GM12878 (cell line): ENCODE measurements around the gene COX10. TPM values are rescaled to one million over a fixed set of nuclear protein-coding genes. Genes with fewer than 3 reads are reported as not detected.
A peak's percentile ranks its signal among the peaks of the same experiment; 100 is the strongest.

ENCODE experiments used
- ATF2 ChIP-seq: IDR thresholded peaks from 2 replicates; pipeline ENCODE4 v1.6.1; 2012; ENCODE audit warnings: low read length, inconsistent platforms
- BACH1 ChIP-seq: fragments of 450-650 bp; IDR thresholded peaks from 2 replicates; pipeline ENCODE4 v1.6.1; 2017; ENCODE audit warnings: mild to moderate bottlenecking, borderline replicate concordance
- BMI1 ChIP-seq: fragments of 450-650 bp; IDR thresholded peaks from 2 replicates; pipeline ENCODE4 v1.6.1; 2016; ENCODE audit warnings: mild to moderate bottlenecking, moderate library complexity, borderline replicate concordance
- DPF2 ChIP-seq: fragments of 450-650 bp; IDR thresholded peaks from 2 replicates; pipeline ENCODE4 v1.6.1; 2017; ENCODE audit warnings: mild to moderate bottlenecking
- EP300 ChIP-seq, 2 experiments: fragments of 150-350 bp in 1 of 2; IDR thresholded peaks; 2 replicates each; pipeline ENCODE4 v1.6.1; 2011 to 2012; ENCODE audit warnings: low read depth in 2 of 2, low read length in 2 of 2, borderline replicate concordance in 1 of 2, improper control_type of control experiment in 1 of 2, inconsistent platforms in 1 of 2; ENCODE audit not compliant: control insufficient read depth in 1 of 2
- FOS ChIP-seq: IDR thresholded peaks from 3 replicates; pipeline ENCODE4 v1.6.1; 2011; ENCODE audit warnings: borderline replicate concordance; ENCODE audit not compliant: insufficient read length; ENCODE audit errors: extremely low read depth
- FOXK2 ChIP-seq: fragments of 450-650 bp; IDR thresholded peaks from 2 replicates; pipeline ENCODE4 v1.6.1; 2017; ENCODE audit warnings: mild to moderate bottlenecking, moderate library complexity
- FOXM1 ChIP-seq: IDR thresholded peaks from 2 replicates; pipeline ENCODE4 v1.6.1; 2012; ENCODE audit warnings: low read depth, mild to moderate bottlenecking, inconsistent platforms, low read length, moderate library complexity
- GATAD2B ChIP-seq: fragments of 450-650 bp; conservative IDR thresholded peaks from 2 replicates; pipeline ENCODE4 v1.6.1; 2017; ENCODE audit warnings: low read depth, mild to moderate bottlenecking, moderate library complexity
- HCFC1 ChIP-seq: fragments of 150-350 bp; IDR thresholded peaks from 2 replicates; pipeline ENCODE4 v1.6.1; 2014; ENCODE audit warnings: low read length
- JUNB ChIP-seq: IDR thresholded peaks from 2 replicates; pipeline ENCODE4 v1.6.1; 2016; ENCODE audit warnings: antibody characterized with exemption, mild to moderate bottlenecking
- LARP7 ChIP-seq: fragments of 450-650 bp; IDR thresholded peaks from 2 replicates; pipeline ENCODE4 v1.6.1; 2017; ENCODE audit warnings: mild to moderate bottlenecking
- NFIC ChIP-seq: IDR thresholded peaks from 2 replicates; pipeline ENCODE4 v1.6.1; 2012; ENCODE audit warnings: low read depth, mild to moderate bottlenecking, inconsistent platforms, low read length, moderate library complexity
- NR2F1 ChIP-seq: fragments of 450-650 bp; conservative IDR thresholded peaks from 2 replicates; pipeline ENCODE4 v1.6.1; 2017; ENCODE audit warnings: mild to moderate bottlenecking
- REST ChIP-seq: IDR thresholded peaks from 2 replicates; pipeline ENCODE4 v1.6.1; 2012; ENCODE audit warnings: mild to moderate bottlenecking, low read depth, low read length
- RUNX3 ChIP-seq: IDR thresholded peaks from 2 replicates; pipeline ENCODE4 v1.6.1; 2012; ENCODE audit warnings: low read length, inconsistent platforms
- TCF7 ChIP-seq: IDR thresholded peaks from 2 replicates; pipeline ENCODE4 v1.6.1; 2014; ENCODE audit warnings: antibody characterized with exemption, borderline replicate concordance
- polyA plus RNA-seq, 11 experiments: library from polyadenylated mRNA; depleted of rRNA in 4 of 11; unstranded in 6 of 11; stranded (reverse) in 5 of 11; fragments of >200 nt; fragmentation: Nextera tagmentation in 4 of 11; fragmentation: Illumina TruSeq in 1 of 11; extraction: Ambion mirVana in 4 of 11; extraction: Trizol in 1 of 11; gene quantifications; 1 replicate in 1 of 11; 2 replicates in 10 of 11; pipeline versions ENCODE4 v1.2.1 to v1.2.3, GENCODE V29; 2011 to 2016; ENCODE audit warnings: inconsistent platforms in 2 of 11, missing spikeins in 2 of 11, low read depth in 1 of 11
- total RNA-seq, 4 experiments: library from RNA; depleted of rRNA in 3 of 4; stranded (reverse); fragments of >200 nt in 3 of 4; fragmentation: Illumina TruSeq in 1 of 4; extraction: Trizol in 1 of 4; gene quantifications; 2 replicates each; pipeline versions ENCODE4 v1.2.1 to v1.2.3, GENCODE V29; 2013 to 2021
- TF ChIP-seq, protein P1 (sequence below): fragments of 450-650 bp; IDR thresholded peaks from 2 replicates; pipeline ENCODE4 v1.6.1; 2017; ENCODE audit warnings: antibody characterized with exemption, mild to moderate bottlenecking, moderate library complexity
- TF ChIP-seq, protein P2 (sequence below): fragments of 450-650 bp; IDR thresholded peaks from 2 replicates; pipeline ENCODE4 v1.6.1; 2016; ENCODE audit warnings: mild to moderate bottlenecking
- TF ChIP-seq, protein P3 (sequence below): IDR thresholded peaks from 2 replicates; pipeline ENCODE4 v1.6.1; 2012; ENCODE audit warnings: low read depth, low read length, improper control_type of control experiment

COX10 gene
- total and polyA plus RNA-seq, 10 of the 15 experiments (the other 5 are each of a cell fraction or from before 2014, with no cell fraction given): 9.6 to 29.4 (median 21.3) TPM

- TF ChIP-seq EP300 (IDR thresholded peaks at IDR 0.05; ENCODE audit: borderline replicate concordance in 1 of 2, control insufficient read depth in 1 of 2, low read depth in 2 of 2, low read length in 2 of 2): no peak
- TF ChIP-seq HCFC1: peak; percentile 65; the same call in 1 of the 2 replicates
- no peak for TF ChIP-seq FOS
- TF ChIP-seq, protein P1, sequence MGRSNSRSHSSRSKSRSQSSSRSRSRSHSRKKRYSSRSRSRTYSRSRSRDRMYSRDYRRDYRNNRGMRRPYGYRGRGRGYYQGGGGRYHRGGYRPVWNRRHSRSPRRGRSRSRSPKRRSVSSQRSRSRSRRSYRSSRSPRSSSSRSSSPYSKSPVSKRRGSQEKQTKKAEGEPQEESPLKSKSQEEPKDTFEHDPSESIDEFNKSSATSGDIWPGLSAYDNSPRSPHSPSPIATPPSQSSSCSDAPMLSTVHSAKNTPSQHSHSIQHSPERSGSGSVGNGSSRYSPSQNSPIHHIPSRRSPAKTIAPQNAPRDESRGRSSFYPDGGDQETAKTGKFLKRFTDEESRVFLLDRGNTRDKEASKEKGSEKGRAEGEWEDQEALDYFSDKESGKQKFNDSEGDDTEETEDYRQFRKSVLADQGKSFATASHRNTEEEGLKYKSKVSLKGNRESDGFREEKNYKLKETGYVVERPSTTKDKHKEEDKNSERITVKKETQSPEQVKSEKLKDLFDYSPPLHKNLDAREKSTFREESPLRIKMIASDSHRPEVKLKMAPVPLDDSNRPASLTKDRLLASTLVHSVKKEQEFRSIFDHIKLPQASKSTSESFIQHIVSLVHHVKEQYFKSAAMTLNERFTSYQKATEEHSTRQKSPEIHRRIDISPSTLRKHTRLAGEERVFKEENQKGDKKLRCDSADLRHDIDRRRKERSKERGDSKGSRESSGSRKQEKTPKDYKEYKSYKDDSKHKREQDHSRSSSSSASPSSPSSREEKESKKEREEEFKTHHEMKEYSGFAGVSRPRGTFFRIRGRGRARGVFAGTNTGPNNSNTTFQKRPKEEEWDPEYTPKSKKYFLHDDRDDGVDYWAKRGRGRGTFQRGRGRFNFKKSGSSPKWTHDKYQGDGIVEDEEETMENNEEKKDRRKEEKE: no peak
- TF ChIP-seq LARP7: 0 out of 2 replicates have a peak, but pooled peaks have one; percentile 54
- TF ChIP-seq NR2F1: no peak; the same call in 1 of the 2 replicates
- TF ChIP-seq, protein P2, sequence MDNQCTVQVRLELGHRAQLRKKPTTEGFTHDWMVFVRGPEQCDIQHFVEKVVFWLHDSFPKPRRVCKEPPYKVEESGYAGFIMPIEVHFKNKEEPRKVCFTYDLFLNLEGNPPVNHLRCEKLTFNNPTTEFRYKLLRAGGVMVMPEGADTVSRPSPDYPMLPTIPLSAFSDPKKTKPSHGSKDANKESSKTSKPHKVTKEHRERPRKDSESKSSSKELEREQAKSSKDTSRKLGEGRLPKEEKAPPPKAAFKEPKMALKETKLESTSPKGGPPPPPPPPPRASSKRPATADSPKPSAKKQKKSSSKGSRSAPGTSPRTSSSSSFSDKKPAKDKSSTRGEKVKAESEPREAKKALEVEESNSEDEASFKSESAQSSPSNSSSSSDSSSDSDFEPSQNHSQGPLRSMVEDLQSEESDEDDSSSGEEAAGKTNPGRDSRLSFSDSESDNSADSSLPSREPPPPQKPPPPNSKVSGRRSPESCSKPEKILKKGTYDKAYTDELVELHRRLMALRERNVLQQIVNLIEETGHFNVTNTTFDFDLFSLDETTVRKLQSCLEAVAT: peak; percentile 41; the same call in 1 of the 2 replicates
- no peak for TF ChIP-seq REST
- TF ChIP-seq RUNX3: peak; percentile 49; the same call in 1 of the 2 replicates
- no peak for TF ChIP-seq FOXK2
- peak; percentile 30; the same call in 1 of the 2 replicates for TF ChIP-seq BACH1
- TF ChIP-seq, protein P3, sequence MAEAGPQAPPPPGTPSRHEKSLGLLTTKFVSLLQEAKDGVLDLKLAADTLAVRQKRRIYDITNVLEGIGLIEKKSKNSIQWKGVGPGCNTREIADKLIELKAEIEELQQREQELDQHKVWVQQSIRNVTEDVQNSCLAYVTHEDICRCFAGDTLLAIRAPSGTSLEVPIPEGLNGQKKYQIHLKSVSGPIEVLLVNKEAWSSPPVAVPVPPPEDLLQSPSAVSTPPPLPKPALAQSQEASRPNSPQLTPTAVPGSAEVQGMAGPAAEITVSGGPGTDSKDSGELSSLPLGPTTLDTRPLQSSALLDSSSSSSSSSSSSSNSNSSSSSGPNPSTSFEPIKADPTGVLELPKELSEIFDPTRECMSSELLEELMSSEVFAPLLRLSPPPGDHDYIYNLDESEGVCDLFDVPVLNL: peak; percentile 37; the same call in 1 of the 2 replicates
- no peak for TF ChIP-seq TCF7
- no peak for TF ChIP-seq NFIC
- peak; percentile 13; the same call in 1 of the 2 replicates for TF ChIP-seq FOXM1
- TF ChIP-seq GATAD2B: no peak
- TF ChIP-seq ATF2: no peak
- no peak; the same call in 1 of the 2 replicates for TF ChIP-seq JUNB
- TF ChIP-seq BMI1: no peak
- TF ChIP-seq DPF2: 0 out of 2 replicates have a peak, but pooled peaks have one; percentile 39
Measured at GRCh38 chr17:14069251-14070021, at the start of gene COX10 (continued).
